GM23338 (cell line): ENCODE measurements around the gene STX4. TPM values are rescaled to one million over a fixed set of nuclear protein-coding genes. Genes with fewer than 3 reads are reported as not detected.

Experiments
- CREB1 ChIP-seq: fragments of 250-450 bp; sonication (Bioruptor Pico); IDR thresholded peaks from 2 replicates; pipeline ENCODE4 v1.5.0; 2020; ENCODE audit warnings: low read depth, mild to moderate bottlenecking, moderate library complexity
- CTCF ChIP-seq, 2 experiments: fragments of 200-600 bp in 1 of 2; sonication (generic) in 1 of 2; conservative IDR thresholded peaks; 2 replicates each; pipeline versions ENCODE4 v1.5.1 to v1.6.1; 2016 to 2017; ENCODE audit warnings: antibody characterized with exemption in 2 of 2, low read depth in 2 of 2, mild to moderate bottlenecking in 2 of 2, moderate library complexity in 1 of 2
- JUNB ChIP-seq: IDR thresholded peaks from one replicate; pipeline ENCODE4 v1.6.1; 2016; ENCODE audit warnings: antibody characterized with exemption; ENCODE audit not compliant: unreplicated experiment
- ZNF331 ChIP-seq: fragments of 250-450 bp; sonication (Bioruptor Pico); IDR thresholded peaks from 2 replicates; pipeline ENCODE4 v1.5.0; 2020; ENCODE audit warnings: low read depth, mild to moderate bottlenecking, moderate library complexity
- polyA plus RNA-seq: library from polyadenylated mRNA; unstranded; fragments of >200 nt; fragmentation: Nextera tagmentation; extraction: Ambion mirVana; gene quantifications from 2 replicates; pipeline ENCODE4 v1.2.1, GENCODE V29; 2016
- total RNA-seq: library from RNA; depleted of rRNA; stranded (reverse); fragments of >200 nt; shearing (Covaris generic); gene quantifications from 2 replicates; pipeline ENCODE4 v1.2.3, GENCODE V29; 2014
- TF ChIP-seq, protein P1 (sequence below): fragments of 250-450 bp; sonication (Bioruptor Pico); IDR thresholded peaks from 2 replicates; pipeline ENCODE4 v1.5.0; 2020; ENCODE audit warnings: mild to moderate bottlenecking, moderate library complexity
- TF ChIP-seq, protein P2 (sequence below): IDR thresholded peaks from 2 replicates; pipeline ENCODE4 v1.6.1; 2016; ENCODE audit warnings: antibody characterized with exemption

Gene STX4
- total and polyA plus RNA-seq, 2 experiments from 2014 or later = 13.0 to 39.3 TPM

DNA sequence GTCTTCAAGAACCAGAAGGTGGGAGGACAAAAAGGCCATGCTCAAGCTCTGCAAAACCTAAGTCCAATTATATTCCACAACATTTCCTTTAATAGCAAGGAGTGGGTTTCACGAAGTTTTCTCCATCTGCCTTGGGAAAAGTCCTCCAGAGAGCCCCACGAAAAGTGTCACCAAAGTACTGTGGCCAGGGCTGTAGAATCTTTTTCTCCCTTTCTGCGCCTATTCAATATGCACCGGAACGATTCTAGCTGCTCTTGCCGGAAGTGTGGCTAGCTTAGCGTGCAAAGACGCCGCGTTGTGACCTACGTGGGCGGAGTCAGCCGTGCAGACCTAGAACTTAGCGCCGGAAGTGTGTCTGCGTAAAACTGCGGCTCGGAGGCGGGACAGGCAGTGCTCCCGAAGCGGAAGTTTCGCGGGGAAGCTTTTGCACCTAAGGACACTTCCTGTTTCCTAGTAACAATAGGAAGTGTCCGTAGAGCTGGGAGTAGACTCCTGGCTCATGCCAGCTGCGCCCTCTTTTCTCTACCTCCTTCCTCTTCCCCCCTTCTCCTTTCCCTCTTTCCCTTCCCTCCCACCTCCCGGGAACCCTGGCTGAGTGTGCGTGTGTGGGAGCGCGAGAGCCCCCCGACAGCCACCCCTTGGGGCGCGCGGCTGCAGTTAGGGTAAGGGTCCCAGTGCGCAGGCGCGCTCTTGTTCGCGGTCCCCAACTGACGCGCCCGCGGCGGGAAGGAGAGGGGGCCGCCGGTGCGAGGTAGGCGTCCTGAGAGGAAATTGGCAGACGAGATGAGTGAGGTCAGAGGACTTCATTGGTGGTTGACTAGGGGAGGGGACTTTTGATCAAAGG, 40.8 kb downstream of the STX4 start, which contains the start of the genes ZNF646 and ZNF668 (continued):
- TF ChIP-seq, protein P1, sequence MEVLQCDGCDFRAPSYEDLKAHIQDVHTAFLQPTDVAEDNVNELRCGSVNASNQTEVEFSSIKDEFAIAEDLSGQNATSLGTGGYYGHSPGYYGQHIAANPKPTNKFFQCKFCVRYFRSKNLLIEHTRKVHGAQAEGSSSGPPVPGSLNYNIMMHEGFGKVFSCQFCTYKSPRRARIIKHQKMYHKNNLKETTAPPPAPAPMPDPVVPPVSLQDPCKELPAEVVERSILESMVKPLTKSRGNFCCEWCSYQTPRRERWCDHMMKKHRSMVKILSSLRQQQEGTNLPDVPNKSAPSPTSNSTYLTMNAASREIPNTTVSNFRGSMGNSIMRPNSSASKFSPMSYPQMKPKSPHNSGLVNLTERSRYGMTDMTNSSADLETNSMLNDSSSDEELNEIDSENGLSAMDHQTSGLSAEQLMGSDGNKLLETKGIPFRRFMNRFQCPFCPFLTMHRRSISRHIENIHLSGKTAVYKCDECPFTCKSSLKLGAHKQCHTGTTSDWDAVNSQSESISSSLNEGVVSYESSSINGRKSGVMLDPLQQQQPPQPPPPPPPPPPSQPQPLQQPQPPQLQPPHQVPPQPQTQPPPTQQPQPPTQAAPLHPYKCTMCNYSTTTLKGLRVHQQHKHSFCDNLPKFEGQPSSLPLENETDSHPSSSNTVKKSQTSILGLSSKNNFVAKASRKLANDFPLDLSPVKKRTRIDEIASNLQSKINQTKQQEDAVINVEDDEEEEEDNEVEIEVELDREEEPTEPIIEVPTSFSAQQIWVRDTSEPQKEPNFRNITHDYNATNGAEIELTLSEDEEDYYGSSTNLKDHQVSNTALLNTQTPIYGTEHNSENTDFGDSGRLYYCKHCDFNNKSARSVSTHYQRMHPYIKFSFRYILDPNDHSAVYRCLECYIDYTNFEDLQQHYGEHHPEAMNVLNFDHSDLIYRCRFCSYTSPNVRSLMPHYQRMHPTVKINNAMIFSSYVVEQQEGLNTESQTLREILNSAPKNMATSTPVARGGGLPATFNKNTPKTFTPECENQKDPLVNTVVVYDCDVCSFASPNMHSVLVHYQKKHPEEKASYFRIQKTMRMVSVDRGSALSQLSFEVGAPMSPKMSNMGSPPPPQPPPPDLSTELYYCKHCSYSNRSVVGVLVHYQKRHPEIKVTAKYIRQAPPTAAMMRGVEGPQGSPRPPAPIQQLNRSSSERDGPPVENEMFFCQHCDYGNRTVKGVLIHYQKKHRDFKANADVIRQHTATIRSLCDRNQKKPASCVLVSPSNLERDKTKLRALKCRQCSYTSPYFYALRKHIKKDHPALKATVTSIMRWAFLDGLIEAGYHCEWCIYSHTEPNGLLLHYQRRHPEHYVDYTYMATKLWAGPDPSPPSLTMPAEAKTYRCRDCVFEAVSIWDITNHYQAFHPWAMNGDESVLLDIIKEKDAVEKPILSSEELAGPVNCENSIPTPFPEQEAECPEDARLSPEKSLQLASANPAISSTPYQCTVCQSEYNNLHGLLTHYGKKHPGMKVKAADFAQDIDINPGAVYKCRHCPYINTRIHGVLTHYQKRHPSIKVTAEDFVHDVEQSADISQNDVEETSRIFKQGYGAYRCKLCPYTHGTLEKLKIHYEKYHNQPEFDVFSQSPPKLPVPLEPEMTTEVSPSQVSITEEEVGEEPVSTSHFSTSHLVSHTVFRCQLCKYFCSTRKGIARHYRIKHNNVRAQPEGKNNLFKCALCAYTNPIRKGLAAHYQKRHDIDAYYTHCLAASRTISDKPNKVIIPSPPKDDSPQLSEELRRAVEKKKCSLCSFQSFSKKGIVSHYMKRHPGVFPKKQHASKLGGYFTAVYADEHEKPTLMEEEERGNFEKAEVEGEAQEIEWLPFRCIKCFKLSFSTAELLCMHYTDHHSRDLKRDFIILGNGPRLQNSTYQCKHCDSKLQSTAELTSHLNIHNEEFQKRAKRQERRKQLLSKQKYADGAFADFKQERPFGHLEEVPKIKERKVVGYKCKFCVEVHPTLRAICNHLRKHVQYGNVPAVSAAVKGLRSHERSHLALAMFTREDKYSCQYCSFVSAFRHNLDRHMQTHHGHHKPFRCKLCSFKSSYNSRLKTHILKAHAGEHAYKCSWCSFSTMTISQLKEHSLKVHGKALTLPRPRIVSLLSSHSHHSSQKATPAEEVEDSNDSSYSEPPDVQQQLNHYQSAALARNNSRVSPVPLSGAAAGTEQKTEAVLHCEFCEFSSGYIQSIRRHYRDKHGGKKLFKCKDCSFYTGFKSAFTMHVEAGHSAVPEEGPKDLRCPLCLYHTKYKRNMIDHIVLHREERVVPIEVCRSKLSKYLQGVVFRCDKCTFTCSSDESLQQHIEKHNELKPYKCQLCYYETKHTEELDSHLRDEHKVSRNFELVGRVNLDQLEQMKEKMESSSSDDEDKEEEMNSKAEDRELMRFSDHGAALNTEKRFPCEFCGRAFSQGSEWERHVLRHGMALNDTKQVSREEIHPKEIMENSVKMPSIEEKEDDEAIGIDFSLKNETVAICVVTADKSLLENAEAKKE = no peak
- TF ChIP-seq JUNB = no peak
- TF ChIP-seq CREB1 (CRISPR knock-in tag) = peak; percentile 89
- no peak for TF ChIP-seq ZNF331
- TF ChIP-seq, protein P2, sequence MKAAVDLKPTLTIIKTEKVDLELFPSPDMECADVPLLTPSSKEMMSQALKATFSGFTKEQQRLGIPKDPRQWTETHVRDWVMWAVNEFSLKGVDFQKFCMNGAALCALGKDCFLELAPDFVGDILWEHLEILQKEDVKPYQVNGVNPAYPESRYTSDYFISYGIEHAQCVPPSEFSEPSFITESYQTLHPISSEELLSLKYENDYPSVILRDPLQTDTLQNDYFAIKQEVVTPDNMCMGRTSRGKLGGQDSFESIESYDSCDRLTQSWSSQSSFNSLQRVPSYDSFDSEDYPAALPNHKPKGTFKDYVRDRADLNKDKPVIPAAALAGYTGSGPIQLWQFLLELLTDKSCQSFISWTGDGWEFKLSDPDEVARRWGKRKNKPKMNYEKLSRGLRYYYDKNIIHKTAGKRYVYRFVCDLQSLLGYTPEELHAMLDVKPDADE = peak; percentile 88
- no peak for TF ChIP-seq CTCF (conservative IDR thresholded peaks at IDR 0.05; ENCODE audit: low read depth in 2 of 2)
